Activated CD8-positive, alpha-beta T cell treated with anti-CD3 and anti-CD28 coated beads, Interleukin-2, amount 10 ng/mL, durations not matched to agents 7 days and 5 days (primary cell): ENCODE measurements around the gene SNRPD3. TPM values are rescaled to one million over a fixed set of nuclear protein-coding genes. Genes with fewer than 3 reads are reported as not detected.
A peak's percentile ranks its signal among the peaks of the same experiment; 100 is the strongest.
"Not testable (repeated sequence)": the region's sequence is repeated elsewhere in the genome, so short reads cannot be mapped to it uniquely, and the experiment has no call there.

Source experiments
- ATAC-seq: fragments of 150-1000 bp; cut with Tn5 transposase; one replicate; pipeline ENCODE4 v1.10.0; 2021; ENCODE audit warnings: moderate library complexity
- CTCF ChIA-PET: fragments of 350-600 bp; sonication (Branson Sonifier 250); formaldehyde crosslinking; loops from one replicate; lab custom pipeline; 2021; ENCODE audit warnings: antibody characterized with exemption; lab: Charles Lee
- POLR2A ChIA-PET: fragments of 350-600 bp; sonication (Branson Sonifier 250); formaldehyde crosslinking; loops from one replicate; lab custom pipeline; 2021; ENCODE audit warnings: antibody characterized with exemption; lab: Charles Lee
- DNase-seq: peaks from one replicate; pipeline ENCODE4 v3.0.0-alpha.2; 2020
- H3K27ac Mint-ChIP-seq: one replicate; pipeline ENCODE4 v1.8.0; 2021; ENCODE audit warnings: mild to moderate bottlenecking, mixed read lengths
- H3K27me3 Mint-ChIP-seq: one replicate; pipeline ENCODE4 v1.8.0; 2021; ENCODE audit warnings: low read depth, mixed read lengths
- H3K36me3 Mint-ChIP-seq: one replicate; pipeline ENCODE4 v1.8.0; 2021; ENCODE audit warnings: low read depth, mixed read lengths
- H3K4me1 Mint-ChIP-seq: one replicate; pipeline ENCODE4 v1.8.0; 2021; ENCODE audit warnings: low read depth, mixed read lengths
- H3K4me3 Mint-ChIP-seq: one replicate; pipeline ENCODE4 v1.8.0; 2021; ENCODE audit warnings: mild to moderate bottlenecking, mixed read lengths
- H3K9me3 Mint-ChIP-seq: one replicate; pipeline ENCODE4 v1.8.0; 2022; ENCODE audit warnings: mixed read lengths; ENCODE audit not compliant: insufficient read depth
- total RNA-seq, 2 experiments: library from RNA; stranded (reverse); gene quantifications; one replicate each; pipeline ENCODE4 v1.2.3, GENCODE V29; 2021

Gene SNRPD3
- total RNA-seq, 2 experiments from 2014 or later: 136 to 144 TPM

GRCh38 chr22:24517446-24517845, 38.4 kb upstream of the SNRPD3 start:
- Mint-ChIP-seq H3K27me3 (peaks cover 12% of the 10 kb centered on the region), H3K4me1 (peaks cover 11% of the 10 kb centered on the region)
- CTCF ChIA-PET: interaction anchor here (0.8 to 1.7 kb wide), 4 partner anchors 9 to 82 kb away, joined by 3 to 4 read pairs (median 4); no protein-coding TSS in a partner anchor

GRCh38 chr22:24518228-24518627, 37.6 kb upstream of the SNRPD3 start:
- peaks cover 11% of the 10 kb centered on the region for H3K4me1 Mint-ChIP-seq
- ATAC-seq (no peak), DNase-seq (no peak)
- H3K9me3 Mint-ChIP-seq: no peaks in the 10 kb centered on the region
- H3K27me3 Mint-ChIP-seq: peaks cover 12% of the 10 kb centered on the region
- ChIA-PET CTCF (interaction anchor here (1.0 to 1.7 kb wide), 3 partner anchors 16 to 83 kb away, joined by 3 to 4 read pairs (median 3); no protein-coding TSS in a partner anchor), POLR2A (no interaction called here)
- H3K4me3 Mint-ChIP-seq: no peak overlapping the region
- no peak overlapping the region for H3K27ac Mint-ChIP-seq
- no peaks in the 10 kb centered on the region for H3K36me3 Mint-ChIP-seq

More at GRCh38 chr22:24517446-24517845, 38.4 kb upstream of the SNRPD3 start:
- Mint-ChIP-seq H3K4me3 (no peak overlapping the region), H3K36me3 (no peaks in the 10 kb centered on the region), H3K9me3 (no peaks in the 10 kb centered on the region), H3K27ac (no peak overlapping the region)
- POLR2A ChIA-PET: no interaction called here
- no peak for DNase-seq
- no peak for ATAC-seq

GRCh38 chr22:24518771-24519485, 36.9 kb upstream of the SNRPD3 start:
- DNase-seq (no peak), ATAC-seq (no peak)
- no peak overlapping the region for H3K4me3 Mint-ChIP-seq
- CTCF ChIA-PET: interaction anchor here (0.9 kb wide), 1 partner anchor 95 kb away, joined by 3 read pairs; no protein-coding TSS in a partner anchor
- peaks cover 11% of the 10 kb centered on the region for H3K4me1 Mint-ChIP-seq
- no peaks in the 10 kb centered on the region for H3K36me3 Mint-ChIP-seq
- H3K27ac Mint-ChIP-seq: no peak overlapping the region
- H3K9me3 Mint-ChIP-seq: no peaks in the 10 kb centered on the region
- peaks cover 12% of the 10 kb centered on the region for H3K27me3 Mint-ChIP-seq
- POLR2A ChIA-PET: no interaction called here

- DNase-seq: no peak
- Mint-ChIP-seq H3K4me3 (no peak overlapping the region), H3K36me3 (no peaks in the 10 kb centered on the region), H3K9me3 (no peaks in the 10 kb centered on the region), H3K4me1 (peaks cover 11% of the 10 kb centered on the region), H3K27me3 (peaks cover 12% of the 10 kb centered on the region), H3K27ac (no peak overlapping the region)
- ChIA-PET POLR2A (no interaction called here), CTCF (interaction anchor here (0.9 kb wide), 1 partner anchor 96 kb away, joined by 3 read pairs; no protein-coding TSS in a partner anchor)
- no peak for ATAC-seq
Observed at GRCh38 chr22:24519496-24519895, 36.3 kb upstream of the SNRPD3 start.

GRCh38 chr22:24521791-24522245, 34.0 kb upstream of the SNRPD3 start:
- Mint-ChIP-seq H3K9me3 (no peaks in the 10 kb centered on the region), H3K36me3 (no peaks in the 10 kb centered on the region), H3K4me3 (no peak overlapping the region), H3K4me1 (peaks cover 19% of the 10 kb centered on the region), H3K27ac (no peak overlapping the region), H3K27me3 (peaks cover 12% of the 10 kb centered on the region)
- ChIA-PET POLR2A (interaction anchor here (1.2 kb wide), 1 partner anchor 33 kb away, joined by 4 read pairs; the partner anchor contains the start of gene GUCD1), CTCF (interaction anchor here (0.6 to 5.7 kb wide), 29 partner anchors 9 to 233 kb away, joined by 3 to 35 read pairs (median 5); partner anchors contain the start of gene ADORA2A)
- peak; percentile 64 for DNase-seq
- ATAC-seq: peak; percentile 70

- ChIA-PET POLR2A (interaction anchor here (1.0 kb wide), 1 partner anchor 89 kb away, joined by 3 read pairs; no protein-coding TSS in a partner anchor), CTCF (interaction anchor here (0.8 to 5.7 kb wide), 9 partner anchors 26 to 233 kb away, joined by 3 to 35 read pairs (median 4); no protein-coding TSS in a partner anchor)
Observed at GRCh38 chr22:24523873-24524272, 31.9 kb upstream of the SNRPD3 start.

GRCh38 chr22:24525416-24526037, 30.3 kb upstream of the SNRPD3 start:
- CTCF ChIA-PET: interaction anchor here (0.6 to 5.7 kb wide), 15 partner anchors 11 to 203 kb away, joined by 3 to 35 read pairs (median 4); no protein-coding TSS in a partner anchor
- DNase-seq: peak; percentile 91
- Mint-ChIP-seq H3K4me1 (peaks cover 14% of the 10 kb centered on the region), H3K36me3 (no peaks in the 10 kb centered on the region), H3K9me3 (no peaks in the 10 kb centered on the region), H3K27me3 (peaks cover 3% of the 10 kb centered on the region), H3K4me3 (no peak overlapping the region), H3K27ac (no peak overlapping the region)
- POLR2A ChIA-PET: no interaction called here
- ATAC-seq: peak; percentile 96

More at GRCh38 chr22:24523873-24524272, 31.9 kb upstream of the SNRPD3 start:
- H3K36me3 Mint-ChIP-seq: no peaks in the 10 kb centered on the region
- DNase-seq: no peak
- H3K9me3 Mint-ChIP-seq: no peaks in the 10 kb centered on the region
- H3K4me1 Mint-ChIP-seq: peaks cover 17% of the 10 kb centered on the region
- H3K27ac Mint-ChIP-seq: no peak overlapping the region
- no peak overlapping the region for H3K4me3 Mint-ChIP-seq
- no peak for ATAC-seq
- peaks cover 4% of the 10 kb centered on the region for H3K27me3 Mint-ChIP-seq

- Mint-ChIP-seq H3K27ac (no peak overlapping the region), H3K9me3 (no peaks in the 10 kb centered on the region), H3K36me3 (no peaks in the 10 kb centered on the region), H3K4me1 (peaks cover 14% of the 10 kb centered on the region), H3K27me3 (peaks cover 2% of the 10 kb centered on the region), H3K4me3 (no peak overlapping the region)
- DNase-seq: no peak
- ATAC-seq: no peak
- POLR2A ChIA-PET: no interaction called here
- CTCF ChIA-PET: interaction anchor here (0.6 to 5.7 kb wide), 19 partner anchors 9 to 221 kb away, joined by 3 to 35 read pairs (median 4); no protein-coding TSS in a partner anchor
Observed at GRCh38 chr22:24526191-24526590, 29.6 kb upstream of the SNRPD3 start.

- H3K4me3 Mint-ChIP-seq: no peak overlapping the region
- H3K36me3 Mint-ChIP-seq: no peaks in the 10 kb centered on the region
- ChIA-PET CTCF (interaction anchor here (0.6 to 2.7 kb wide), 6 partner anchors 8 to 248 kb away, joined by 3 to 9 read pairs (median 4); no protein-coding TSS in a partner anchor), POLR2A (interaction anchor here (0.9 kb wide), 1 partner anchor 20 kb away, joined by 3 read pairs; no protein-coding TSS in a partner anchor)
- DNase-seq (no peak), ATAC-seq (no peak)
- H3K9me3 Mint-ChIP-seq: no peaks in the 10 kb centered on the region
- H3K27me3 Mint-ChIP-seq: peaks cover 2% of the 10 kb centered on the region
- peaks cover 7% of the 10 kb centered on the region for H3K4me1 Mint-ChIP-seq
- no peak overlapping the region for H3K27ac Mint-ChIP-seq
Observed at GRCh38 chr22:24529898-24530297, 25.9 kb upstream of the SNRPD3 start.

GRCh38 chr22:24530968-24531367, 24.8 kb upstream of the SNRPD3 start:
- POLR2A ChIA-PET, H3K9me3 Mint-ChIP-seq, H3K36me3 Mint-ChIP-seq: not testable (repeated sequence)

GRCh38 chr22:24532075-24532474, 23.7 kb upstream of the SNRPD3 start:
- CTCF ChIA-PET: no interaction called here

More at GRCh38 chr22:24530968-24531367, 24.8 kb upstream of the SNRPD3 start:
- not testable (repeated sequence) for H3K27ac Mint-ChIP-seq, H3K4me3 Mint-ChIP-seq, DNase-seq, H3K4me1 Mint-ChIP-seq, ATAC-seq, H3K27me3 Mint-ChIP-seq
- CTCF ChIA-PET: interaction anchor here (0.9 to 2.7 kb wide), 4 partner anchors 9 to 209 kb away, joined by 3 to 9 read pairs (median 5); no protein-coding TSS in a partner anchor

More at GRCh38 chr22:24532075-24532474, 23.7 kb upstream of the SNRPD3 start:
- no peaks in the 10 kb centered on the region for H3K36me3 Mint-ChIP-seq
- no peak overlapping the region for H3K4me3 Mint-ChIP-seq
- peaks cover 2% of the 10 kb centered on the region for H3K27me3 Mint-ChIP-seq
- ATAC-seq (no peak), DNase-seq (no peak)
- H3K9me3 Mint-ChIP-seq: no peaks in the 10 kb centered on the region
- POLR2A ChIA-PET: interaction anchor here (0.7 kb wide), 1 partner anchor 23 kb away, joined by 10 read pairs; the partner anchor contains the start of gene GUCD1
- no peak overlapping the region for H3K27ac Mint-ChIP-seq
- no peaks in the 10 kb centered on the region for H3K4me1 Mint-ChIP-seq
